DLD1 (cell line): Measurements from ENCODE around the gene SEPTIN3.
"Not testable (repeated sequence)": the region's sequence is repeated elsewhere in the genome, so short reads cannot be mapped to it uniquely, and the experiment has no call there.

Experiments used
- in situ Hi-C: cut with HindIII; loops from 2 replicates; pipeline ENCODE4 v1.10.0; 2017; ENCODE audit warnings: low sequenced_read_pairs

SEPTIN3 gene

GRCh38 chr22:41939981-41940831, 29.0 kb upstream of the SEPTIN3 start:
- in situ Hi-C loops = no loop called here

GRCh38 chr22:41940832-41941765, 28.1 kb upstream of the SEPTIN3 start:
- in situ Hi-C loops = no loop called here

GRCh38 chr22:41943661-41944209, 25.5 kb upstream of the SEPTIN3 start:
- in situ Hi-C loops = no loop called here

GRCh38 chr22:41946629-41947423, 22.4 kb upstream of the SEPTIN3 start, which contains the start of gene CENPM:
CENPM (minus strand) TSS chr22:41947152; CDS start chr22:41947076, 76 bp downstream.
- in situ Hi-C loops = no loop called here

GRCh38 chr22:41947424-41948080, 21.7 kb upstream of the SEPTIN3 start:
- in situ Hi-C loops = no loop called here

- in situ Hi-C loops = no loop called here
Measured at GRCh38 chr22:41948142-41948541, 21.1 kb upstream of the SEPTIN3 start.

- in situ Hi-C loops = not testable (repeated sequence)
Measured at GRCh38 chr22:41948928-41949296, 20.3 kb upstream of the SEPTIN3 start.

- in situ Hi-C loops = no loop called here
Measured at GRCh38 chr22:41949297-41949965, 19.8 kb upstream of the SEPTIN3 start.

GRCh38 chr22:41951898-41952474, 17.3 kb upstream of the SEPTIN3 start, which contains the start of gene SMIM45:
SMIM45 (plus strand) TSS chr22:41952150.
- in situ Hi-C loops = no loop called here

- in situ Hi-C loops = no loop called here
Measured at GRCh38 chr22:41952713-41953112, 16.5 kb upstream of the SEPTIN3 start.

GRCh38 chr22:41957941-41958556, 11.2 kb upstream of the SEPTIN3 start:
- in situ Hi-C loops = no loop called here

- in situ Hi-C loops = no loop called here
Measured at GRCh38 chr22:41963453-41964111, 5.7 kb upstream of the SEPTIN3 start.

GRCh38 chr22:41964112-41964491, 5.1 kb upstream of the SEPTIN3 start:
- in situ Hi-C loops = no loop called here

GRCh38 chr22:41966225-41966606, 3.0 kb upstream of the SEPTIN3 start:
- in situ Hi-C loops = no loop called here

GRCh38 chr22:41966607-41967240, 2.5 kb upstream of the SEPTIN3 start:
- in situ Hi-C loops = no loop called here

- in situ Hi-C loops = no loop called here
Measured at GRCh38 chr22:41968601-41969000, 642 bp upstream of the SEPTIN3 start.

- in situ Hi-C loops = no loop called here
Measured at GRCh38 chr22:41970601-41971000, 1.4 kb downstream of the SEPTIN3 start.

- in situ Hi-C loops = no loop called here
Measured at GRCh38 chr22:41971431-41971830, 2.2 kb downstream of the SEPTIN3 start.
